HepG2 (cell line): Measurements from ENCODE around the gene LAMTOR2. TPM values are rescaled to one million over a fixed set of nuclear protein-coding genes. Genes with fewer than 3 reads are reported as not detected.
A peak's percentile ranks its signal among the peaks of the same experiment; 100 is the strongest.

Experiments used
- CCDC6 ChIP-seq: sonication (generic); formaldehyde crosslinking; IDR thresholded peaks from 2 replicates; pipeline ENCODE4 v1.8.1; 2022; ENCODE audit warnings: mild to moderate bottlenecking, missing genetic modification reagents, moderate library complexity
- GLI4 ChIP-seq: sonication (generic); formaldehyde crosslinking; IDR thresholded peaks from 2 replicates; pipeline ENCODE4 v1.5.1; 2020; ENCODE audit warnings: missing genetic modification reagents, mild to moderate bottlenecking, moderate library complexity, borderline replicate concordance
- GRHL1 ChIP-seq: sonication (generic); formaldehyde crosslinking; conservative IDR thresholded peaks from 2 replicates; pipeline ENCODE4 v1.8.0; 2022; ENCODE audit warnings: missing genetic modification reagents
- HOXD1 ChIP-seq: sonication (generic); formaldehyde crosslinking; IDR thresholded peaks from 2 replicates; pipeline ENCODE4 v1.5.0; 2020; ENCODE audit warnings: missing genetic modification reagents
- LRRFIP1 ChIP-seq: sonication (generic); formaldehyde crosslinking; conservative IDR thresholded peaks from 2 replicates; pipeline ENCODE4 v1.4.0; 2020; ENCODE audit warnings: missing genetic modification reagents
- MAX ChIP-seq: IDR thresholded peaks from 2 replicates; pipeline ENCODE4 v1.6.1; 2012; ENCODE audit warnings: inconsistent platforms
- MTA1 ChIP-seq: sonication (generic); formaldehyde crosslinking; IDR thresholded peaks from 2 replicates; pipeline ENCODE4 v1.4.0; 2020; ENCODE audit warnings: missing genetic modification reagents, mild to moderate bottlenecking, borderline replicate concordance
- MTF1 ChIP-seq: sonication (generic); formaldehyde crosslinking; IDR thresholded peaks from 2 replicates; pipeline ENCODE4 v1.5.0; 2020; ENCODE audit warnings: missing genetic modification reagents
- MYC ChIP-seq: sonication (generic); formaldehyde crosslinking; IDR thresholded peaks from 2 replicates; pipeline ENCODE4 v1.9.0; 2021; ENCODE audit warnings: missing genetic modification reagents, borderline replicate concordance
- PCBP2 ChIP-seq: fragments of 200-400 bp; formaldehyde crosslinking; optimal IDR thresholded peaks from 2 replicates; pipeline ENCODE3; 2018; ENCODE audit warnings: low read length, low read depth; ENCODE audit not compliant: poor library complexity, severe bottlenecking
- REXO4 ChIP-seq: sonication (generic); formaldehyde crosslinking; IDR thresholded peaks from 2 replicates; pipeline ENCODE4 v1.8.0; 2022; ENCODE audit warnings: missing genetic modification reagents, mild to moderate bottlenecking, borderline replicate concordance
- SPEN ChIP-seq: sonication (generic); formaldehyde crosslinking; IDR thresholded peaks from 2 replicates; pipeline ENCODE4 v1.5.1; 2020; ENCODE audit warnings: low read depth, mild to moderate bottlenecking, missing genetic modification reagents
- ZNF280D ChIP-seq: sonication (generic); formaldehyde crosslinking; IDR thresholded peaks from 2 replicates; pipeline ENCODE4 v1.5.1; 2020; ENCODE audit warnings: mild to moderate bottlenecking, missing genetic modification reagents
- ZNF281 ChIP-seq: sonication (generic); formaldehyde crosslinking; IDR thresholded peaks from 2 replicates; pipeline ENCODE4 v1.4.0; 2020; ENCODE audit warnings: missing genetic modification reagents, borderline replicate concordance
- ZNF547 ChIP-seq: sonication (generic); formaldehyde crosslinking; IDR thresholded peaks from 2 replicates; pipeline ENCODE4 v1.5.1; 2020; ENCODE audit warnings: mild to moderate bottlenecking, missing genetic modification reagents
- ZNF768 ChIP-seq: sonication (generic); formaldehyde crosslinking; IDR thresholded peaks from 2 replicates; pipeline ENCODE4 v1.4.0; 2020; ENCODE audit warnings: missing genetic modification reagents
- ZNF776 ChIP-seq: sonication (generic); formaldehyde crosslinking; IDR thresholded peaks from 2 replicates; pipeline ENCODE4 v1.4.0; 2020; ENCODE audit warnings: mild to moderate bottlenecking, missing genetic modification reagents
- ZSCAN25 ChIP-seq: sonication (generic); formaldehyde crosslinking; IDR thresholded peaks from 2 replicates; pipeline ENCODE4 v1.8.0; 2022; ENCODE audit warnings: mild to moderate bottlenecking, missing genetic modification reagents
- polyA plus RNA-seq, 8 experiments: library from polyadenylated mRNA; depleted of rRNA in 3 of 8; stranded (reverse) in 7 of 8; unstranded in 1 of 8; fragments of >200 nt; fragmentation: Illumina TruSeq in 4 of 8; extraction: Trizol in 4 of 8; gene quantifications; 2 replicates each; pipeline versions ENCODE4 v1.2.1 to v1.2.3, GENCODE V29; 2011 to 2016; ENCODE audit warnings: low read depth in 4 of 8, missing spikeins in 1 of 8, mixed read lengths in 1 of 8; ENCODE audit not compliant: insufficient read depth in 1 of 8
- total RNA-seq, 5 experiments: library from RNA; depleted of rRNA; stranded (reverse); fragments of >200 nt; fragmentation: Illumina TruSeq; extraction: Trizol; gene quantifications; 2 replicates each; pipeline ENCODE4 v1.2.3, GENCODE V29; 2016; ENCODE audit warnings: low read depth in 1 of 5

Gene LAMTOR2
- total and polyA plus RNA-seq, 2 of the 13 experiments (the other 11 are each of a cell fraction or from before 2014, with no cell fraction given): 36.5 to 66.4 TPM

- TF ChIP-seq PCBP2 (no peak), GLI4 (no peak), GRHL1 (CRISPR knock-in tag) (no peak), ZNF281 (no peak), ZNF280D (CRISPR knock-in tag) (0 out of 2 replicates have a peak, but pooled peaks have one; percentile 36), MTA1 (CRISPR knock-in tag) (no peak; the same call in 1 of the 2 replicates), SPEN (CRISPR knock-in tag) (no peak), REXO4 (no peak), ZNF776 (CRISPR knock-in tag) (no peak), MYC (CRISPR knock-in tag) (peak; percentile 87), MAX (peak; percentile 86), HOXD1 (CRISPR knock-in tag) (no peak), ZNF547 (CRISPR knock-in tag) (no peak), ZNF768 (CRISPR knock-in tag) (no peak), MTF1 (CRISPR knock-in tag) (no peak), LRRFIP1 (CRISPR knock-in tag) (no peak), CCDC6 (CRISPR knock-in tag) (no peak), ZSCAN25 (CRISPR knock-in tag) (no peak)
Measured at GRCh38 chr1:156081180-156081916, 26.8 kb downstream of the LAMTOR2 start (continued).
